Uterus (tissue), 4 donors: ENCODE measurements around the gene HPS4. TPM values are rescaled to one million over a fixed set of nuclear protein-coding genes. Genes with fewer than 3 reads are reported as not detected.

Source experiments
- DNase-seq, 2 donors: peaks; one replicate each; pipeline ENCODE4 v3.0.0-alpha.2; 2019 to 2020
- H3K27ac ChIP-seq, 2 donors: fragments of 200-600 bp; sonication (generic); 1 replicate in 1 of 2; 2 replicates in 1 of 2; pipeline ENCODE4 v1.5.1; 2016 to 2018
- H3K27me3 ChIP-seq, 2 donors: fragments of 200-600 bp; sonication (generic); one replicate each; pipeline ENCODE4 v1.5.1; 2018 to 2019; ENCODE audit warnings: control low read depth in 1 of 2
- H3K36me3 ChIP-seq, 2 donors: fragments of 200-600 bp; sonication (generic); one replicate each; pipeline ENCODE4 v1.5.1; 2019; ENCODE audit warnings: control low read depth in 1 of 2
- H3K4me1 ChIP-seq, 2 donors: fragments of 200-600 bp; sonication (generic); one replicate each; pipeline ENCODE4 v1.5.1; 2018 to 2019; ENCODE audit warnings: control low read depth in 1 of 2
- H3K4me3 ChIP-seq, 2 donors: fragments of 200-600 bp; sonication (generic); 1 replicate in 1 of 2; 2 replicates in 1 of 2; pipeline ENCODE4 v1.5.1; 2018 to 2019; ENCODE audit warnings: mild to moderate bottlenecking in 1 of 2
- H3K9me3 ChIP-seq, 2 donors: fragments of 200-600 bp; sonication (generic); one replicate each; pipeline ENCODE4 v1.5.1; 2019; ENCODE audit warnings: control low read depth in 1 of 2
- POLR2A ChIP-seq, 2 donors: fragments of 450-650 bp; IDR thresholded peaks; one replicate each; pipeline ENCODE4 v1.6.1; 2016; ENCODE audit warnings: antibody characterized with exemption in 2 of 2, mild to moderate bottlenecking in 1 of 2, moderate library complexity in 1 of 2
- intact Hi-C: fragments of 100-400 bp; cut with DNase I; formaldehyde crosslinking; loops from one replicate; pipeline ENCODE4 v1.15.1; 2023; ENCODE audit warnings: low total_unique reads
- total RNA-seq, 4 donors: library from RNA; depleted of rRNA in 3 of 4; stranded (reverse); fragments of >200 nt in 3 of 4; gene quantifications; one replicate each; pipeline versions ENCODE4 v1.1.0 to v1.2.4, GENCODE V29; 2014 to 2023
- TF ChIP-seq, protein P1 (sequence below), 4 experiments: fragments of 200-600 bp in 2 of 4; fragments of 450-650 bp in 2 of 4; sonication (generic) in 2 of 4; IDR thresholded peaks; one replicate each; pipeline ENCODE4 v1.5.1; 2016 to 2019; ENCODE audit warnings: antibody characterized with exemption in 4 of 4, mild to moderate bottlenecking in 2 of 4, moderate library complexity in 1 of 4
- donor health status: DM: yes; HTN: yes; CAD: no.

Gene HPS4
- total RNA-seq, 4 donors from 2014 or later: 23.5 to 65.6 (median 43.5) TPM

DNA sequence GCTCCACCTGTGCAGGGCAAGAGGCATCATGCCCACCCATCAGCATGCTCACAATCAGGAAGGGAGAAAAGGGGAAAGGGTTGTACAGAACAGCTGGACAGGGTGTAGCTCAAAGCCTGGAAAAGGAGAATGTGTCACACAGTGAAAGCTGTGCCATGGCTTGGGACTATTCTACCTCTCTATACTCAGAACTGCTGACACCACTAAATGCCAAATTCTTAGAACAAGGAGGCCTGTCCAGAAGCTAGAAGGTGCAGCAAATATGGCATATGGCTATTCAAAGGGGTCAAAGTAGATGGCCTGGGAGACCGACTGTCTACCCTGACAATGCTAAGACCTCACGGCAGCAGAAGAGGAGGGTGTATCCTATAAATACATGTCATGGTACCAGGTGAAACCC lies 12.8 kb downstream of the HPS4 start:
- intact Hi-C loops: no loop called here
- Histone ChIP-seq H3K9me3 (no peaks in the 10 kb centered on the region), H3K4me3 (no peak overlapping the region), H3K27me3 (no peaks in the 10 kb centered on the region), H3K27ac (no peak overlapping the region), H3K4me1 (no peaks in the 10 kb centered on the region), H3K36me3 (no peaks in the 10 kb centered on the region)
- TF ChIP-seq POLR2A (IDR thresholded peaks at IDR 0.05): no peak
- TF ChIP-seq, protein P1, sequence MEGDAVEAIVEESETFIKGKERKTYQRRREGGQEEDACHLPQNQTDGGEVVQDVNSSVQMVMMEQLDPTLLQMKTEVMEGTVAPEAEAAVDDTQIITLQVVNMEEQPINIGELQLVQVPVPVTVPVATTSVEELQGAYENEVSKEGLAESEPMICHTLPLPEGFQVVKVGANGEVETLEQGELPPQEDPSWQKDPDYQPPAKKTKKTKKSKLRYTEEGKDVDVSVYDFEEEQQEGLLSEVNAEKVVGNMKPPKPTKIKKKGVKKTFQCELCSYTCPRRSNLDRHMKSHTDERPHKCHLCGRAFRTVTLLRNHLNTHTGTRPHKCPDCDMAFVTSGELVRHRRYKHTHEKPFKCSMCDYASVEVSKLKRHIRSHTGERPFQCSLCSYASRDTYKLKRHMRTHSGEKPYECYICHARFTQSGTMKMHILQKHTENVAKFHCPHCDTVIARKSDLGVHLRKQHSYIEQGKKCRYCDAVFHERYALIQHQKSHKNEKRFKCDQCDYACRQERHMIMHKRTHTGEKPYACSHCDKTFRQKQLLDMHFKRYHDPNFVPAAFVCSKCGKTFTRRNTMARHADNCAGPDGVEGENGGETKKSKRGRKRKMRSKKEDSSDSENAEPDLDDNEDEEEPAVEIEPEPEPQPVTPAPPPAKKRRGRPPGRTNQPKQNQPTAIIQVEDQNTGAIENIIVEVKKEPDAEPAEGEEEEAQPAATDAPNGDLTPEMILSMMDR (IDR thresholded peaks at IDR 0.05): no peak
- no peak for DNase-seq

DNA sequence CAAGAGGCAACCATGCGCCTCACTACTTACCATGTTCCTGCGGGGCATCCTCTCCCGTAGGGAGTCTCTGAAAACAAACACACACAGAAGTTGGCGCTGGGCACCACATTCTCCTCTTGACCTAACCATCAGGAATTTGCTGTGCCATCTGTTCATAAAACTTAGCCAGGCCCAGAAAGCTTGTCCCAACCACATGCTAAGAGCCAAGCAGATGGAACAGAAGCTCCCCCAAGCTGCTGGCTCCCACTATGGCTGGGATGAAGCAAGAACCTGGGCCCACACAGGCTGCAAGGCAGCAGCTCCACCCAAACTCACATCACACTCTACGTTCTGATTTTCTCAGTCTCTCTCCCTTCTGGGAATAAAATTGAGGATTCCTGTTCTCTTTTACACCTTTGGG lies 17.4 kb downstream of the HPS4 start:
- Histone ChIP-seq H3K9me3 (no peaks in the 10 kb centered on the region), H3K27me3 (no peaks in the 10 kb centered on the region), H3K4me3 (no peak overlapping the region), H3K27ac (no peak overlapping the region), H3K36me3 (no peaks in the 10 kb centered on the region), H3K4me1 (no peaks in the 10 kb centered on the region)
- intact Hi-C loops: no loop called here
- TF ChIP-seq, protein P1 (IDR thresholded peaks at IDR 0.05): no peak
- TF ChIP-seq POLR2A (IDR thresholded peaks at IDR 0.05): no peak
- DNase-seq: no peak

DNA sequence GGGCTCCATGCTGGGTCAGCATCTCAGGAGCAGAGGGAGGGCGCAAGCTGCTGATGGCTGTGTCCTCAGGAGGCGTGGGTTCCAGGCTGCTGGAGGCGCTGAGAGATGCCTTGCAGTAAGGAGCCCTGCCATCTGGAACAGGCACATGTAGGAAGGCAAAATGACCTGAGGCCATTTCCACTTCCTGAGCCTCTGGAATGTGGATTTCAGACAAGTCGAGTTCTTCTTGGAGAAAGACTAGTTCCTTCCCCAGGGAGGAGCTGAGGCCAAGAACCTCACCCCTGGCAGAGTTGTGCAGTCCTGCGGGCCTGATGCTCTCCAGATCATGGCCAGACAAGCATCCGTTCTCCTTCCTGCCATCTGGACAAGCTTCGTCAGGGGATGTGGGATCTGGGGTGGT lies 19.3 kb downstream of the HPS4 start:
- Histone ChIP-seq H3K4me1 (no peaks in the 10 kb centered on the region), H3K27me3 (no peaks in the 10 kb centered on the region), H3K4me3 (no peak overlapping the region), H3K9me3 (no peaks in the 10 kb centered on the region), H3K36me3 (no peaks in the 10 kb centered on the region), H3K27ac (no peak overlapping the region)
- intact Hi-C loops: no loop called here
- no peak for DNase-seq
- no peak for TF ChIP-seq POLR2A (IDR thresholded peaks at IDR 0.05)
- TF ChIP-seq, protein P1 (IDR thresholded peaks at IDR 0.05): no peak

DNA sequence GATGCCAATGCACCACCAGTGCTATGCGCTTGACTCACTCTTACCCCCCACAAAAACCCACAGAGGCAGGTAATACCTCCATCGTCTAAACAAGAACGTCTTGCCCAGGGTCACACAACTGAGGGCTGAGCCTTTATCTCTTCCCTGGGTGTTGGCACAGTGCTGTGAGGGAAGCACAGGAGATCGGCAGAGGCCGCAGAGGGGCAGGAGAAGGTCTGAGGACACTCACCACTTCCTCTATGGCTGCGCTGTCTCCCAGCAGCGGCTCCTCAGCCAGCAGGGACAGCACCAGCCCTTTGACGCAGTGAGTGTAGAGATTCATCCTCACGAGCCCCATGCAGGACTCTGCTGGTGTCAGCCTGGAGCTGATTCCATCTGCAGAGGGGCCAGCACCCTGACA lies 19.9 kb downstream of the HPS4 start:
- Histone ChIP-seq H3K27me3 (no peaks in the 10 kb centered on the region), H3K36me3 (no peaks in the 10 kb centered on the region), H3K4me3 (no peak overlapping the region), H3K9me3 (no peaks in the 10 kb centered on the region), H3K4me1 (no peaks in the 10 kb centered on the region), H3K27ac (no peak overlapping the region)
- intact Hi-C loops: no loop called here
- DNase-seq: no peak
- TF ChIP-seq, protein P1 (IDR thresholded peaks at IDR 0.05): no peak
- TF ChIP-seq POLR2A (IDR thresholded peaks at IDR 0.05): no peak

DNA sequence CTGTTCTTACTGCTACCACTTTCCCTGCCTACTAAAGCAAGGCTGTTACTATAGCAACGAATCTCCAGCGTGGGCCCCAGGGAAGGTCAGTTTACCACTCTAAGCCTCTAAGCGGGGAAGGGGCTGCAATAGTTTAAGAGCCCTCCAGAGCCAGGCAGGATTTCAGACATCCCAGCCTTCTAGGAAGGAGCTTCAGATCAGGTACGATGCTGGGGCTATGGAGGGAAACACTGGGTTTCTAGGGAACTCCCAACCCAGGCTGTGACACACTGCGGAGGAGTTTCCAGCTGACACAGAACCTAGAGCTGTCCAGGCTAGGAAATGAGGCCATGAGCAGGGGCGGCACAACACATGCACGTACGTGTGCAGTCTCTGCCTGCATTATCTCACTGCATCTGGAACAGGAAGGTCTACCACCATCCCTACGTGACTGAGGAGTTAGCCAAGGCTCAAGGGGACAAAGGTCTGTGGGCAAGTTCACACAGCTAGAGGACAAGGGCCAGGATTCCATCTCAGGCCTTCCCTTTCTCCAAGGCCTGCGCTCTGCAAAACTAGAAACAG lies 20.4 kb downstream of the HPS4 start:
- no peak for TF ChIP-seq POLR2A (IDR thresholded peaks at IDR 0.05)
- TF ChIP-seq, protein P1 (IDR thresholded peaks at IDR 0.05): no peak
- intact Hi-C loops: no loop called here
- Histone ChIP-seq H3K9me3 (no peaks in the 10 kb centered on the region), H3K4me1 (no peaks in the 10 kb centered on the region), H3K36me3 (no peaks in the 10 kb centered on the region), H3K27me3 (no peaks in the 10 kb centered on the region), H3K27ac (no peak overlapping the region), H3K4me3 (no peak overlapping the region)
- DNase-seq: no peak
